GM19328 (cell line): ENCODE results near the gene TINAGL1.
"Not testable (repeated sequence)": the region's sequence is repeated elsewhere in the genome, so short reads cannot be mapped to it uniquely, and the experiment has no call there.

ENCODE experiments used
- ATAC-seq: cut with Tn5 transposase; IDR thresholded peaks from one replicate; pipeline ENCODE4 v1.9.1; 2021; ENCODE audit warnings: mild to moderate bottlenecking, moderate library complexity; ENCODE audit not compliant: unreplicated experiment

The TINAGL1 gene

GRCh38 chr1:31583995-31584868, 7.9 kb downstream of the TINAGL1 start:
- ATAC-seq: no peak

- no peak for ATAC-seq
These were observed 8.8 kb downstream of the TINAGL1 start for GRCh38 chr1:31584869-31585735.

GRCh38 chr1:31585736-31586365, 9.5 kb downstream of the TINAGL1 start:
- no peak for ATAC-seq

GRCh38 chr1:31586376-31587327, 10.3 kb downstream of the TINAGL1 start:
- ATAC-seq: no peak

GRCh38 chr1:31587328-31587699, 11.0 kb downstream of the TINAGL1 start:
- ATAC-seq: not testable (repeated sequence)

- no peak for ATAC-seq
These were observed 11.6 kb downstream of the TINAGL1 start for GRCh38 chr1:31587720-31588423.

- ATAC-seq: no peak
These were observed 12.6 kb downstream of the TINAGL1 start for GRCh38 chr1:31588751-31589515.

GRCh38 chr1:31591425-31592093, 15.2 kb downstream of the TINAGL1 start:
- ATAC-seq: no peak

GRCh38 chr1:31592132-31592531, 15.8 kb downstream of the TINAGL1 start:
- no peak for ATAC-seq

GRCh38 chr1:31593136-31593665, 16.9 kb downstream of the TINAGL1 start:
- no peak for ATAC-seq

GRCh38 chr1:31593770-31594632, 17.7 kb downstream of the TINAGL1 start:
- no peak for ATAC-seq

- ATAC-seq: no peak
These were observed 19.8 kb downstream of the TINAGL1 start for GRCh38 chr1:31595836-31596736.

- no peak for ATAC-seq
These were observed 20.4 kb downstream of the TINAGL1 start for GRCh38 chr1:31596737-31597097.

- no peak for ATAC-seq
These were observed 22.7 kb downstream of the TINAGL1 start for GRCh38 chr1:31598980-31599379.

- no peak for ATAC-seq
These were observed 24.3 kb downstream of the TINAGL1 start for GRCh38 chr1:31600641-31601040.

- ATAC-seq: no peak
These were observed 25.8 kb downstream of the TINAGL1 start for GRCh38 chr1:31602081-31602480.
